ENCODE data around the gene MACROH2A2.
A peak's percentile ranks its signal among the peaks of the same experiment; 100 is the strongest.
"Not testable (repeated sequence)": the region's sequence is repeated elsewhere in the genome, so short reads cannot be mapped to it uniquely, and the experiment has no call there.

Gene MACROH2A2

DNA sequence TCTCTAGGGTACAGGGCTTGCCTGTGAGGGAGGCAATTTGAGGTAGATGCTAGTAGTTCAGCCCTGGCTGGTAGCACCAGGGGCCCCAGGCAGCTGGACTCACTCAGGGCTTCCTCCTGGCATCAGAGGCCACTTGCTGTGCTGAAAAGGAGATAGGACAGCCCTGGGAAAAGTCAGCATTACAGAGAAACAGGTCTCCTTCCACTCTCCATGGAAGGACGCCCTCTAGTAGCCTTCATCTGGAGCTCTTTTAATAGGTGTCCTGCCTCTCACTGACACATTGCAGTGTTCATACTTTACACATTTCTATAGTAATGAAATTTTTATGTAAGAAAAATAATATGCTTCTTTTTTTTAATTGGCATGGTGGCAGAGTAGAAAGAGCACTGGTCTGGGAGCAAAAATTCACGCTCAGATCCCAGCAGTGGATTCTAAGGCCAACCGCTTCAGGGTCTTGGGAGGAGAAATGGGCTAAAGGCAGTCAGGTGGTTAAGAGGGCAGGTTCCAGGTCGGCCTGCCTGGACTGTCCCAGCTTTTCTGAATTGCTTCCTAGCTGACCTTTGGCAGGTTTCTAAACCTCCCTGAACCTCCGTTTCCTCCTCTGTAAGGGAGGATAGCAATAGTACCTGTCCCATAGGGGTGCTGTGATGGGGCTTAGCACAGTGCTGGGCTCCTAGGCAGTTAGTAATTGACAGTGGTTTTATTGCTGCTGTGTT is 44.2 kb downstream of the MACROH2A2 start:
- H3K36me3 ChIP-seq (ENCODE audit: control insufficient read depth in 5 of 5, insufficient read depth in 5 of 5, low read length in 5 of 5): peaks cover 4 to 38% (median 17%) of the 10 kb centered on the region in 5 donors
- H3K9me3 ChIP-seq (ENCODE audit: control insufficient read depth in 5 of 5, low read length in 5 of 5): no peaks in the 10 kb centered on the region
- H3K27me3 ChIP-seq (ENCODE audit: control insufficient read depth in 5 of 5, insufficient read depth in 4 of 5, low read length in 5 of 5): no peaks in the 10 kb centered on the region
- no peak overlapping the region for H3K27ac ChIP-seq (ENCODE audit: low read depth, low read length)
- no peak overlapping the region for H3K4me3 ChIP-seq (ENCODE audit: low read depth in 1 of 5, low read length in 5 of 5)
- H3K9ac ChIP-seq (ENCODE audit: low read length in 5 of 5): no peak overlapping the region
- H3K4me1 ChIP-seq (ENCODE audit: control insufficient read depth in 5 of 5, insufficient read depth in 5 of 5, low read length in 5 of 5): peaks cover 0 to 4% (median 2%) of the 10 kb centered on the region in 5 donors

- Histone ChIP-seq H3K9ac (ENCODE audit: low read length in 5 of 5) (no peak overlapping the region), H3K4me1 (ENCODE audit: control insufficient read depth in 5 of 5, insufficient read depth in 5 of 5, low read length in 5 of 5) (peaks cover 0 to 4% (median 0%) of the 10 kb centered on the region in 5 donors), H3K9me3 (ENCODE audit: control insufficient read depth in 5 of 5, low read length in 5 of 5) (no peaks in the 10 kb centered on the region), H3K36me3 (ENCODE audit: control insufficient read depth in 5 of 5, insufficient read depth in 5 of 5, low read length in 5 of 5) (peaks cover 4 to 35% (median 17%) of the 10 kb centered on the region in 5 donors), H3K27ac (ENCODE audit: low read depth, low read length) (no peak overlapping the region), H3K27me3 (ENCODE audit: control insufficient read depth in 5 of 5, insufficient read depth in 4 of 5, low read length in 5 of 5) (no peaks in the 10 kb centered on the region), H3K4me3 (ENCODE audit: low read depth in 1 of 5, low read length in 5 of 5) (no peak overlapping the region)
Measured at GRCh38 chr10:70097459-70097858, 44.8 kb downstream of the MACROH2A2 start.

- no peak overlapping the region for H3K27ac ChIP-seq (ENCODE audit: low read depth, low read length)
- H3K27me3 ChIP-seq (ENCODE audit: control insufficient read depth in 5 of 5, insufficient read depth in 4 of 5, low read length in 5 of 5): no peaks in the 10 kb centered on the region
- H3K9me3 ChIP-seq (ENCODE audit: control insufficient read depth in 5 of 5, low read length in 5 of 5): no peaks in the 10 kb centered on the region
- H3K4me1 ChIP-seq (ENCODE audit: control insufficient read depth in 5 of 5, insufficient read depth in 5 of 5, low read length in 5 of 5): peaks cover 0 to 4% (median 0%) of the 10 kb centered on the region in 5 donors
- H3K4me3 ChIP-seq (ENCODE audit: low read depth in 1 of 5, low read length in 5 of 5): no peak overlapping the region
- no peak overlapping the region for H3K9ac ChIP-seq (ENCODE audit: low read length in 5 of 5)
- peaks cover 4 to 35% (median 14%) of the 10 kb centered on the region in 5 donors for H3K36me3 ChIP-seq (ENCODE audit: control insufficient read depth in 5 of 5, insufficient read depth in 5 of 5, low read length in 5 of 5)
Measured at GRCh38 chr10:70098271-70098670, 45.6 kb downstream of the MACROH2A2 start.

DNA sequence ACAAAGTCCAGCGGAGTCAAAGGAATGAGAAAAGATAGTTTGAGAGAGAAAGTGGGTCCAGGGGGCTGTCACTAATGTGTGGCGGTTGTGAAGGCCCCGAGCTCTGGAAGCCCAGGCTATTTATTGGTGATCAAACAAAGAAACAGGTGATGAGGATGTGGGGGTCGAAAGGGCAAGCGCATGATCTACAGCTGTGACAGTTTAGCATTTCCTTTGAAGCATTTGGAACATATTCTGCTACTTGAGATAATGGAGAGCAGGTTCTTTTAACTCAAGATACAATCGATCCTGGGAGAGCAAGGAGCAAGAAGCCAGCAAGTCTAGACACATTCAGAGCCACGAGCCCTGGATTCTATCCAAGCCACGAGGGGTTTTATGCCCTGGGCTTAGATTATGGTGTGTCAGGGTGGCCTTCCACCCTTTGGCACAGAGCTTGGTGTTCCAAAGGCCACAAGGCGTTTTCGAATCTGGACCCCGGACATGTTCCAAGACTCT is 48.5 kb downstream of the MACROH2A2 start:
- not testable (repeated sequence) for H3K9me3 ChIP-seq (ENCODE audit: control insufficient read depth in 5 of 5, low read length in 5 of 5); H3K4me3 ChIP-seq (ENCODE audit: low read depth in 1 of 5, low read length in 5 of 5); H3K27me3 ChIP-seq (ENCODE audit: control insufficient read depth in 5 of 5, insufficient read depth in 4 of 5, low read length in 5 of 5); H3K4me1 ChIP-seq (ENCODE audit: control insufficient read depth in 5 of 5, insufficient read depth in 5 of 5, low read length in 5 of 5); H3K27ac ChIP-seq (ENCODE audit: low read depth, low read length); H3K9ac ChIP-seq (ENCODE audit: low read length in 5 of 5)
- H3K36me3 ChIP-seq (ENCODE audit: control insufficient read depth in 5 of 5, insufficient read depth in 5 of 5, low read length in 5 of 5): peaks cover under 1 to 32% (median 16%) of the 10 kb centered on the region in 5 donors

- H3K36me3 ChIP-seq (ENCODE audit: control insufficient read depth in 5 of 5, insufficient read depth in 5 of 5, low read length in 5 of 5): peaks cover 2 to 32% (median 16%) of the 10 kb centered on the region in 5 donors
Measured at GRCh38 chr10:70101668-70102067, 49.0 kb downstream of the MACROH2A2 start.

DNA sequence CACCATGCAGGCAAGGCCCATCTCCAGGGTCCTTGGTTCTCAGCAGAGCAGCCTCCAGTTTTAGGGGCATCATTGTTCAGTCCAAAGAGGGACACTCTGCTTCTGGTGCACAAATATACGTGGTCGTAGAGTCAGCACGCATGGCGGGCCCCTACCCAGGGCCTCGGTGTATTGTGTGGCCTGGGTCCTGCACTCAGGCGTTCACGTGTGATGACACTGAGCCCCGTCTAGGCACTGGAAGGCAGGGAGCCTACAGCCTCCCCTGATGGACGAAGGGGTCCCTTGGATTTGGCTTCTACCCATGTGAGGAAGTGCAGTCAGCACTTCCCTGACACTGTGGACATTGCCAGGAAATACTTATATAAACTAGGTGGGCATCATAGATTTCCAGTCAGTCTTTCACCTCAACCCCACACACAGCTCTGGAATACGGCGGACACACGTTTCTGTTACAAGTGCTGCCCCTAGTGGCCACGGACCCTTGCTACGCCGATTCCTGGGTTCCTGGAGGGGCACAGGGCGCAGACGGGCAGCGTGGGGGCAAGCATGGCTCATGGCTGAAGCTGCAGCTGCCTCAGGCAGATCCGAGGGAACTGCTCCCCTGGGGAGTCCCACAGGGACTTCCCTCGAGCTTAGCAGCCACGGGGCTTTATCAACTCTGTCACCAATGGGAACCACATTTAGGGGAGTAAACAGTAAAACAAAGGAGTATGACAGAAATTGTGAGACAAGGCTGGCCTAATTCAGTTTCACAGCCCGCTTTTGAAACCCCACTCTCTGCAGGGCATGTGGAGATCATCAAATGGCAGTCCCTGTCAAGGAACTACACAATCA is 54.5 kb downstream of the MACROH2A2 start:
- peaks cover 2 to 47% (median 31%) of the 10 kb centered on the region in 5 donors for H3K36me3 ChIP-seq (ENCODE audit: control insufficient read depth in 5 of 5, insufficient read depth in 5 of 5, low read length in 5 of 5)
- no peak overlapping the region for H3K4me3 ChIP-seq (ENCODE audit: low read depth in 1 of 5, low read length in 5 of 5)
- no peaks in the 10 kb centered on the region for H3K27me3 ChIP-seq (ENCODE audit: control insufficient read depth in 5 of 5, insufficient read depth in 4 of 5, low read length in 5 of 5)
- H3K4me1 ChIP-seq (ENCODE audit: control insufficient read depth in 5 of 5, insufficient read depth in 5 of 5, low read length in 5 of 5): peaks cover 0 to 37% (median 4%) of the 10 kb centered on the region in 5 donors
- no peaks in the 10 kb centered on the region for H3K9me3 ChIP-seq (ENCODE audit: control insufficient read depth in 5 of 5, low read length in 5 of 5)
- H3K9ac ChIP-seq (ENCODE audit: low read length in 5 of 5): no peak overlapping the region
- H3K27ac ChIP-seq (ENCODE audit: low read depth, low read length): no peak overlapping the region

More at GRCh38 chr10:70101668-70102067, 49.0 kb downstream of the MACROH2A2 start:
- Histone ChIP-seq H3K27ac (ENCODE audit: low read depth, low read length) (no peak overlapping the region), H3K4me3 (ENCODE audit: low read depth in 1 of 5, low read length in 5 of 5) (no peak overlapping the region), H3K4me1 (ENCODE audit: control insufficient read depth in 5 of 5, insufficient read depth in 5 of 5, low read length in 5 of 5) (peaks cover 0 to under 1% (median 0%) of the 10 kb centered on the region in 5 donors), H3K9ac (ENCODE audit: low read length in 5 of 5) (no peak overlapping the region), H3K27me3 (ENCODE audit: control insufficient read depth in 5 of 5, insufficient read depth in 4 of 5, low read length in 5 of 5) (no peaks in the 10 kb centered on the region), H3K9me3 (ENCODE audit: control insufficient read depth in 5 of 5, low read length in 5 of 5) (no peaks in the 10 kb centered on the region)

DNA sequence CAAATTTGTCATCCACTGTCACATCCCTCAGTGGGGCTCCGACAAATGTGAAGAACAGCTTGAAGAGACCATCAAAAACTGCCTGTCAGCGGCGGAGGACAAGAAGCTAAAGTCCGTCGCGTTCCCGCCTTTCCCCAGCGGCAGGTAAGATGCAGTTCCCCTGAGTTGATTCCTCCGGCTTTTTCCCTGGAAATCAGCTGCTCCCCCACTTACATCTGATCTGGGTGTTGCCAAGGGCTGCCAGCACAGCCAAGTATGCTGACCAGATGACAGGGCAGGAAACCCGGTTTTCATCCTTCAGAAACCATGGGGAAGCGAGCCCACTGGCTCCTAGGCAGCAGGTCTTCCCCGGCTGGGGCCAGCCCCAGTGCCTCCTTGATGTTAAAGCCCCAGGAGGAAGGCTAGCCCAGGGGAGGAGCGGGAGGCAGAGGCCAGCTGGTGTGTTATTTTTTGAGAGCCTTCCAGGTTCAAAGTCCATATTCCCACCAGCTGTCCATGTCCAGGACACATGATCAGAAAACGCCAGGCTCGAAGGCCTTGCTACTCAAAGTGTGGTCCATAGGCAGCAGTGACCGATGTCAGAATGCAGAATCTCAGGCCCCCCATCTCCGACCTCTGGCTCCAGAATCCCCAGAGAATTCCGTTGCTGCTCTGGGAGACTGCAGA is 56.6 kb downstream of the MACROH2A2 start:
- Histone ChIP-seq H3K36me3 (ENCODE audit: control insufficient read depth in 5 of 5, insufficient read depth in 5 of 5, low read length in 5 of 5) (peaks cover 2 to 63% (median 51%) of the 10 kb centered on the region in 5 donors), H3K4me1 (ENCODE audit: control insufficient read depth in 5 of 5, insufficient read depth in 5 of 5, low read length in 5 of 5) (peaks cover 0 to 58% (median 16%) of the 10 kb centered on the region in 5 donors), H3K9me3 (ENCODE audit: control insufficient read depth in 5 of 5, low read length in 5 of 5) (no peaks in the 10 kb centered on the region), H3K4me3 (ENCODE audit: low read depth in 1 of 5, low read length in 5 of 5) (no peak overlapping the region), H3K27me3 (ENCODE audit: control insufficient read depth in 5 of 5, insufficient read depth in 4 of 5, low read length in 5 of 5) (no peaks in the 10 kb centered on the region), H3K27ac (ENCODE audit: low read depth, low read length) (peak overlapping the region; percentile 21), H3K9ac (ENCODE audit: low read length in 5 of 5) (no peak overlapping the region)

- Histone ChIP-seq H3K4me3 (ENCODE audit: low read depth in 1 of 5, low read length in 5 of 5) (no peak overlapping the region), H3K27ac (ENCODE audit: low read depth, low read length) (no peak overlapping the region), H3K9me3 (ENCODE audit: control insufficient read depth in 5 of 5, low read length in 5 of 5) (no peaks in the 10 kb centered on the region), H3K9ac (ENCODE audit: low read length in 5 of 5) (no peak overlapping the region), H3K4me1 (ENCODE audit: control insufficient read depth in 5 of 5, insufficient read depth in 5 of 5, low read length in 5 of 5) (peaks cover 0 to 72% (median 25%) of the 10 kb centered on the region in 5 donors), H3K36me3 (ENCODE audit: control insufficient read depth in 5 of 5, insufficient read depth in 5 of 5, low read length in 5 of 5) (peaks cover 0 to 75% (median 66%) of the 10 kb centered on the region in 5 donors), H3K27me3 (ENCODE audit: control insufficient read depth in 5 of 5, insufficient read depth in 4 of 5, low read length in 5 of 5) (no peaks in the 10 kb centered on the region)
Measured at GRCh38 chr10:70111496-70111895, 58.9 kb downstream of the MACROH2A2 start.

DNA sequence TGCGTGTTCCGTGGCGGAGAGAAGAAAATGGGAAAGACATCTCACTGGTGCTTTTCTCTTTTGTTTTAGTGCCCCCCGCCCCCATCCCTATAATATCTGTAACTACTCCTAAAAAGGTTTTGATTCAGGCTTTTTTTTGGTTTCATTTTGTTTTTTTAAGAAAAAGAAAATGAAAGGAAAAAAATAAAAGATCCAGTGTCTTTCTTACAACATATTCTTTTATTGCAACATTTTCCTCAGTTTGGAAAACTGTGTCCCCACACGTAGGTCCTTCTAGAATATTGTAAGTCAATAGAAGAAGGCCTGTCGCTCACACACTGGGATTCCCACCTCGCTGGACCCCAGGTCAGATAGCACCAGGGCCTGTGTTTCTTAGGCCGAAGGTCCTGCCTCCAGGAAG is 59.4 kb downstream of the MACROH2A2 start:
- Histone ChIP-seq H3K27me3 (ENCODE audit: control insufficient read depth in 5 of 5, insufficient read depth in 4 of 5, low read length in 5 of 5) (no peaks in the 10 kb centered on the region), H3K4me3 (ENCODE audit: low read depth in 1 of 5, low read length in 5 of 5) (no peak overlapping the region), H3K9me3 (ENCODE audit: control insufficient read depth in 5 of 5, low read length in 5 of 5) (no peaks in the 10 kb centered on the region), H3K27ac (ENCODE audit: low read depth, low read length) (peak overlapping the region; percentile 80), H3K9ac (ENCODE audit: low read length in 5 of 5) (no peak overlapping the region), H3K36me3 (ENCODE audit: control insufficient read depth in 5 of 5, insufficient read depth in 5 of 5, low read length in 5 of 5) (peaks cover 0 to 78% (median 67%) of the 10 kb centered on the region in 5 donors), H3K4me1 (ENCODE audit: control insufficient read depth in 5 of 5, insufficient read depth in 5 of 5, low read length in 5 of 5) (peaks cover 0 to 77% (median 29%) of the 10 kb centered on the region in 5 donors)

Measured in subcutaneous abdominal adipose tissue (tissue), 5 donors.